HG02759 (cell line): ENCODE results near the gene CEMIP.
"Not testable (repeated sequence)": the region's sequence is repeated elsewhere in the genome, so short reads cannot be mapped to it uniquely, and the experiment has no call there.

Source experiments
- ATAC-seq: cut with Tn5 transposase; IDR thresholded peaks from one replicate; pipeline ENCODE4 v1.9.1; 2021; ENCODE audit warnings: mild to moderate bottlenecking, moderate library complexity; ENCODE audit not compliant: unreplicated experiment

The CEMIP gene

GRCh38 chr15:80946576-80946975, 167.4 kb downstream of the CEMIP start:
- ATAC-seq = no peak

DNA sequence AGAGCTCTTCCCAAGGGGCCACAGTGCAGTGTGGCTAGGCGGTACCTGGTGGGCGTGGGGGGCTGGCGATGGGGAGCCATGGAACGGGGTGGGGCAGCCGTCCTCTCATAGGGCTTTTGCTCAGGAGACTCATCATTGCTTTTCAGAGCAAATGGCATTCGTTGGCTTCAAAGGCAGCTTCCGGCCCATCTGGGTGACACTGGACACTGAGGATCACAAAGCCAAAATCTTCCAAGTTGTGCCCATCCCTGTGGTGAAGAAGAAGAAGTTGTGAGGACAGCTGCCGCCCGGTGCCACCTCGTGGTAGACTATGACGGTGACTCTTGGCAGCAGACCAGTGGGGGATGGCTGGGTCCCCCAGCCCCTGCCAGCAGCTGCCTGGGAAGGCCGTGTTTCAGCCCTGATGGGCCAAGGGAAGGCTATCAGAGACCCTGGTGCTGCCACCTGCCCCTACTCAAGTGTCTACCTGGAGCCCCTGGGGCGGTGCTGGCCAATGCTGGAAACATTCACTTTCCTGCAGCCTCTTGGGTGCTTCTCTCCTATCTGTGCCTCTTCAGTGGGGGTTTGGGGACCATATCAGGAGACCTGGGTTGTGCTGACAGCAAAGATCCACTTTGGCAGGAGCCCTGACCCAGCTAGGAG, 169.6 kb downstream of the CEMIP start:
- ATAC-seq = no peak

- no peak for ATAC-seq
Measured at GRCh38 chr15:80949756-80950155, 170.6 kb downstream of the CEMIP start.

DNA sequence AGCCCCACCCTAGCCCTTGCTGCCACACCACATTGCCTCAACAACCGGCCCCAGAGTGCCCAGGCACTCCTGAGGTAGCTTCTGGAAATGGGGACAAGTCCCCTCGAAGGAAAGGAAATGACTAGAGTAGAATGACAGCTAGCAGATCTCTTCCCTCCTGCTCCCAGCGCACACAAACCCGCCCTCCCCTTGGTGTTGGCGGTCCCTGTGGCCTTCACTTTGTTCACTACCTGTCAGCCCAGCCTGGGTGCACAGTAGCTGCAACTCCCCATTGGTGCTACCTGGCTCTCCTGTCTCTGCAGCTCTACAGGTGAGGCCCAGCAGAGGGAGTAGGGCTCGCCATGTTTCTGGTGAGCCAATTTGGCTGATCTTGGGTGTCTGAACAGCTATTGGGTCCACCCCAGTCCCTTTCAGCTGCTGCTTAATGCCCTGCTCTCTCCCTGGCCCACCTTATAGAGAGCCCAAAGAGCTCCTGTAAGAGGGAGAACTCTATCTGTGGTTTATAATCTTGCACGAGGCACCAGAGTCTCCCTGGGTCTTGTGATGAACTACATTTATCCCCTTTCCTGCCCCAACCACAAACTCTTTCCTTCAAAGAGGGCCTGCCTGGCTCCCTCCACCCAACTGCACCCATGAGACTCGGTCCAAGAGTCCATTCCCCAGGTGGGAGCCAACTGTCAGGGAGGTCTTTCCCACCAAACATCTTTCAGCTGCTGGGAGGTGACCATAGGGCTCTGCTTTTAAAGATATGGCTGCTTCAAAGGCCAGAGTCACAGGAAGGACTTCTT, 171.3 kb downstream of the CEMIP start:
- no peak for ATAC-seq

- no peak for ATAC-seq
Measured at GRCh38 chr15:80951941-80952340, 172.8 kb downstream of the CEMIP start.

- no peak for ATAC-seq
Measured at GRCh38 chr15:80953001-80953952, 174.1 kb downstream of the CEMIP start.

- no peak for ATAC-seq
Measured at GRCh38 chr15:80953953-80954778, 175.0 kb downstream of the CEMIP start.

- peak; percentile 48 for ATAC-seq
Measured at GRCh38 chr15:80955571-80956452, 176.6 kb downstream of the CEMIP start.

GRCh38 chr15:80957556-80957955, 178.4 kb downstream of the CEMIP start:
- ATAC-seq = no peak

DNA sequence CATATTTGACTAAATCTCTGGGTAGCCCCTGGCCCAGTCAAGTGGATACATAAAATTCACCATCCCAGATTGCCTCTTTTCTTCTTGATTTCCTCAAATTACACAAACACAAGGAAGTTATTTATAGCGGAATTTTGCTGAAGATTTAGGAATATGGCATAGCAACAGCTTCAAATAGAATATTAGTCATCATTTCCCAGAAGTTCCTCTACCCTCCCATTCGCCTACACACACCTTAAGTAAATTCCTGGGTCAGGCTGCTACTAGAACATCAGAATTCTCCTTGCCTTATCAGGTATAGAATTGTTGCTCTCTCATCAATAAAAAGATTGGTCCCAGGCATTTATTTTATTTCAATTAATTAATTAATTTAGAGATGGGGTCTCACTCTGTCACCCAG, 178.8 kb downstream of the CEMIP start:
- ATAC-seq = no peak

GRCh38 chr15:80958818-80959495, 179.8 kb downstream of the CEMIP start:
- no peak for ATAC-seq

DNA sequence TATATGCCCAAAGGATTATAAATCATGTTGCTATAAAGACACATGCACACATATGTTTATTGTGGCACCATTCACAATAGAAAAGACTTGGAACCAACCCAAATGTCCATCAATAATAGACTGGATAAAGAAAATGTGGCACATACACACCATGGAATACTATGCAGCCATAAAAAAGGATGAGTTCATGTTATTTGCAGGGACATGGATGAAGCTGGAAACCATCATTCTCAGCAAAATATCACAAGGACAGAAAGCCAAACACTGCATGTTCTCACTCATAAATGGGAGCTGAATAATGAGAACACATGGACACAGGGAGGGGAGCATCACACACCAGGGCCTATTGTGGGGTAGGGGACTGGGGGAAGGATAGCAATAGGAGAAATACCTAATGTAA, 186.3 kb downstream of the CEMIP start:
- not testable (repeated sequence) for ATAC-seq

- no peak for ATAC-seq
Measured at GRCh38 chr15:80966431-80967197, 187.4 kb downstream of the CEMIP start.

DNA sequence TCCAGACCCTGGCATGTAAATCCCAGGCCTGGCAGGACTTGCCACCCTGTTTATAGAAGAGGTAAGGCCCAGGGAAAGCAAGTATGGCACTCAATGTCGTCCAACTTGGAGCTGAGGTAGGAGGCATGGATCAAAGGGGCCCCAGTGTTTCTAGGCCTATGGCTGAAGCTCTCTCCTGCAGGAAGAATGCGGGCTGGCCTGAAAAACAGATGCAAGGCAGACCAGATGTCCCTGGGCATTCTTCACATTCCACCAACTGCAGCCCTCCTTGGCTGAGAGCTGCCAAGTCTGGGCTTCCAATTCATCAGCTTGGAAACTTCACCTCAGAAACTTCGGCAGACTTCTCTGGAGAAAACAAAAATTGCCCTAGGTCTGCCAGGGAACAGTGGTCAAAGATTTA, 188.3 kb downstream of the CEMIP start:
- ATAC-seq = no peak

- no peak for ATAC-seq
Measured at GRCh38 chr15:80967991-80968510, 188.9 kb downstream of the CEMIP start.

DNA sequence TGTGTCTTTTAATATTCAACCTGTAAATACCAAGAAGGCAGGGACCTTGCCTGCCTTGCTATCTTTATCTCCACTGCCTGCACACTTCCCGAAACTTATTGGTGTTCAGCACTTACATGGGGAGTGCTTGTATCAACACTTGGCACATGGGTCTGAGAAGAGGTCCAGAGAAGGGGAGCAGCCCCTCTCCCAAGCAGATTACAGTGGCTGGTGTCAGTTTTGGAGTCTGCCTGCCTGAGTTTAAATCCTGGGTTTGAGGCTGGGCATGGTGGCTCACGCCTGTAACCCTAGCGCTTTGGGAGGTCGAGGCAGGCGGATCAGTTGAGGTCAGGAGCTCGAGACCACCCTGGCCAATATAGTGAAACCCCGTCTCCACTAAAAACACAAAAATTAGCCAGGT, 190.1 kb downstream of the CEMIP start:
- ATAC-seq = no peak

DNA sequence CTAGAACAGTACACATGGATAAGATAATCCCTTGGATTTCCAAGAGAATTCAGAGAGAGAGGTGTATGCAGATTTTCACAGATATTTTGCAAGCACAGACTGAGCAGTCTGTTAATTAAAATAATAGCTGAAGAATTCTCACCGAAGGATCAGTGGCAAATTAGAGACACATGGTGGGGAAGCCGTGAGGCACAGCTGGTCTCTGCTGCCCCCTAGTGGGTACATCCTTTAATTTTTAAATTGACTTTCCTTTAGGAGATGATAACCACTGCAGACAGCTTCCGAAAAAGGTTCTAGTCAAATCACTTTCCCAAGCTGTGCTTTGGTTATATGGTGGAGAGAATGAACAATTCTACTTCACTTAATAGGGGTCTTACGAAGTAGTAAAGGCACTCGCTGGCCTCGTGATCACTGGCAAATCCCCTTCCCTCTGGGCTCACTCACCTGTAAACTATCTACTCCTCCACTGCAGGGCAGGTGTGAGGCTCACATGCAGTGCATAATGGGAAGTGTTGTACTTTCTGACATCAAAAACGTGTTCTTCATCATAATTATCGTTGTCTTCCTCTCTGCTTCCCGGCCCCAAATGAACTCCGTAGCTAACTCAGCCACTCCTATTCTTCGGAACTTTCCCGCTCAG, 191.0 kb downstream of the CEMIP start:
- ATAC-seq = peak; percentile 59

- no peak for ATAC-seq
Measured at GRCh38 chr15:80970658-80971057, 191.5 kb downstream of the CEMIP start.
